Stimulated activated memory B cell treated with anti-CD40 and anti-IgM and Interleukin-4, amounts not matched to agents 10 μg/mL and 1 μg/mL and 100 μg/mL, for 72 hours (primary cell): ENCODE data around the gene ADAM30.
A peak's percentile ranks its signal among the peaks of the same experiment; 100 is the strongest.
"Not testable (repeated sequence)": the region's sequence is repeated elsewhere in the genome, so short reads cannot be mapped to it uniquely, and the experiment has no call there.

Experiments
- ATAC-seq: fragments of 150-1000 bp; cut with Tn5 transposase; 2 replicates; pipeline ENCODE4 v1.10.0; 2021
- H3K27ac Mint-ChIP-seq: one replicate; pipeline ENCODE4 v1.8.0; 2022; ENCODE audit warnings: mild to moderate bottlenecking, mixed read lengths
- H3K27me3 Mint-ChIP-seq: one replicate; pipeline ENCODE4 v1.8.0; 2022; ENCODE audit warnings: mixed read lengths
- H3K36me3 Mint-ChIP-seq: one replicate; pipeline ENCODE4 v1.8.0; 2022; ENCODE audit warnings: mixed read lengths
- H3K4me1 Mint-ChIP-seq: one replicate; pipeline ENCODE4 v1.8.0; 2022; ENCODE audit warnings: mixed read lengths
- H3K4me3 Mint-ChIP-seq: one replicate; pipeline ENCODE4 v1.8.0; 2022; ENCODE audit warnings: mild to moderate bottlenecking, moderate library complexity, mixed read lengths
- H3K9me3 Mint-ChIP-seq: one replicate; pipeline ENCODE4 v1.8.0; 2022; ENCODE audit warnings: mixed read lengths

Gene ADAM30

GRCh38 chr1:119871881-119872280 is 24.4 kb downstream of the ADAM30 start:
- no peak overlapping the region for H3K27ac Mint-ChIP-seq
- H3K36me3 Mint-ChIP-seq = no peaks in the 10 kb centered on the region
- H3K4me1 Mint-ChIP-seq = peaks cover 7% of the 10 kb centered on the region
- H3K4me3 Mint-ChIP-seq = no peak overlapping the region
- peaks cover 17% of the 10 kb centered on the region for H3K27me3 Mint-ChIP-seq
- no peak for ATAC-seq
- H3K9me3 Mint-ChIP-seq = no peaks in the 10 kb centered on the region

DNA sequence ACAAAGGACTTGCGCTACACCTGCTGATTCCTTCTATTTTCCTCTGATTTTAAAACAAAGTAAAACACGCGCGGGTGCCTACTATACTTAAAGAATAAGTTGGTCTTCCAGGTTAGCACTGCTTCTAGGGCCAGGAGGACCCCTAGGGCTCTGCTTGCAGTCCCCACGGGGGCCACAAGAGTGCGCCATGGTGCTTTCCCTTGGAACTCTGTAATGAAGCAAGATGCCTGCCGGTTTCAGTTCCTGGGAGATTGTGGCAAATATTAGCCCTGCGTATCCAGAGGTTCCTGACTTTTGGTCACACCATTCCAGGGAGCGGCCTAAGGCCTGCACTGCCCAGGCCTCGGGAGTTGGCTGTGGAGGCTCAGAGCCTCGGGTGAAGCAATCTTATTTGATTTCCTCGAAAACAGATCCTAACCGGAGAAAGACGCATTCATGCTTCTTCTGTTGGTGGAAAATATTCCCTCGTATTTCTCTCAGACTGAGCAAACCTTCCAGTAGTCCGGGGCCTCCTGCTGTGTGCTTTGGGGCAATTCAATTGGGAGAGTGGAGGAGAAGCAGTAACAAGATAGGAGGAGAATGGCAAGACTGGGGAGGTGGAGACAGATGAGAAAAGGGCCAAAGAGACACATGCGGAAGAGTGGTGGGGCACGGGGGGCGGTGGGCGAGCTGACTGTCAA is 25.3 kb downstream of the ADAM30 start:
- peaks cover 17% of the 10 kb centered on the region for H3K27me3 Mint-ChIP-seq
- H3K4me3 Mint-ChIP-seq = no peak overlapping the region
- no peak overlapping the region for H3K27ac Mint-ChIP-seq
- no peaks in the 10 kb centered on the region for H3K36me3 Mint-ChIP-seq
- no peaks in the 10 kb centered on the region for H3K9me3 Mint-ChIP-seq
- H3K4me1 Mint-ChIP-seq = peaks cover 7% of the 10 kb centered on the region
- ATAC-seq = peak; percentile 58

GRCh38 chr1:119869995-119870394 is 26.3 kb downstream of the ADAM30 start:
- peaks cover 7% of the 10 kb centered on the region for H3K4me1 Mint-ChIP-seq
- no peak overlapping the region for H3K4me3 Mint-ChIP-seq

GRCh38 chr1:119868176-119868575 is 28.1 kb downstream of the ADAM30 start:
- Mint-ChIP-seq H3K4me3 (no peak overlapping the region), H3K36me3 (no peaks in the 10 kb centered on the region), H3K9me3 (no peaks in the 10 kb centered on the region), H3K27ac (no peak overlapping the region), H3K4me1 (peaks cover 7% of the 10 kb centered on the region), H3K27me3 (peaks cover 19% of the 10 kb centered on the region)
- ATAC-seq = no peak

More at GRCh38 chr1:119869995-119870394, 26.3 kb downstream of the ADAM30 start:
- no peak for ATAC-seq
- Mint-ChIP-seq H3K27me3 (peaks cover 17% of the 10 kb centered on the region), H3K36me3 (no peaks in the 10 kb centered on the region), H3K27ac (no peak overlapping the region), H3K9me3 (no peaks in the 10 kb centered on the region)

DNA sequence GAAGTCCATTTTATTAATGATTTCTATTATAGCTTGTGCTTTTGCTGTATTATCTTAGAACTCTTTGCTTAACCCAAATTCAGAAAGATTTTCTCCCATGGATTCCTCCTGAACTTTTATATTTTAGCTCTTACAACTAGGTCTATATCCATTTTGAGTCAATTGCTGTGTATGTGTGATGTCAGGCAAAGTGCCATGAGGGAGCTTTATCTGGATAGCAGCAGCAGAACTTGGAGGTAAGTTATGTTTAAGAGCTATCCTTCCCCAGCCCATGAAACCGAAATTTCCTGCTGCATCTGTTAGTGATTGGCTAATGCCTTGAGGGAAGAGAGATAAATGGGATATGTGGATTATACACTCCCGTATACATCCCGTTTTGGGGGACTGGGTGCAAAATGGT is 29.9 kb downstream of the ADAM30 start:
- no peaks in the 10 kb centered on the region for H3K36me3 Mint-ChIP-seq
- peaks cover 22% of the 10 kb centered on the region for H3K27me3 Mint-ChIP-seq

DNA sequence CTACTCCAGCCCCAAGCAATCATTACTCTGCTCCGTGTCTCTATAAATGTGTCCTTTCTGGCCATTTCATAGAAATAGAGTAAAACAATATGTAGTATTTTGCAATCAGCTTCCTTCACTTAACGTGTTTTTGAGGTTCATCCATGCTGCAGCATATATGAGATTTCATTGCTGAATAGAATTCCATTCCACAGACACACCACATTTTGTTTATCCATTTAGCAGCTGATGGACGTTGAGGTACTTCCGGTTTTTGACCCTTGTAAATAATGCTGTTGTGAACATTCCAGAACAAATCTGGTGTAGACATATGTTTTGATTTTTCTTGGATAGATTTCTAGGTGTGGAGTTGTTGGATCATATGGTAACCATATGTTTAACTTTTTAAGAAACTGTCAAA is 30.7 kb downstream of the ADAM30 start:
- no peak for ATAC-seq
- no peak overlapping the region for H3K4me3 Mint-ChIP-seq
- no peaks in the 10 kb centered on the region for H3K9me3 Mint-ChIP-seq
- peaks cover 17% of the 10 kb centered on the region for H3K27me3 Mint-ChIP-seq
- H3K4me1 Mint-ChIP-seq = no peaks in the 10 kb centered on the region
- H3K36me3 Mint-ChIP-seq = no peaks in the 10 kb centered on the region
- no peak overlapping the region for H3K27ac Mint-ChIP-seq

More for the DNA sequence above, 29.9 kb downstream of the ADAM30 start:
- no peaks in the 10 kb centered on the region for H3K9me3 Mint-ChIP-seq
- H3K4me1 Mint-ChIP-seq = peaks cover 7% of the 10 kb centered on the region
- ATAC-seq = no peak
- no peak overlapping the region for H3K4me3 Mint-ChIP-seq
- H3K27ac Mint-ChIP-seq = no peak overlapping the region

- no peaks in the 10 kb centered on the region for H3K36me3 Mint-ChIP-seq
- H3K9me3 Mint-ChIP-seq = no peaks in the 10 kb centered on the region
- H3K4me3 Mint-ChIP-seq = no peak overlapping the region
- no peaks in the 10 kb centered on the region for H3K4me1 Mint-ChIP-seq
- no peak overlapping the region for H3K27ac Mint-ChIP-seq
- H3K27me3 Mint-ChIP-seq = peaks cover 38% of the 10 kb centered on the region
- no peak for ATAC-seq
Measured at GRCh38 chr1:119862276-119862675, 34.0 kb downstream of the ADAM30 start.

DNA sequence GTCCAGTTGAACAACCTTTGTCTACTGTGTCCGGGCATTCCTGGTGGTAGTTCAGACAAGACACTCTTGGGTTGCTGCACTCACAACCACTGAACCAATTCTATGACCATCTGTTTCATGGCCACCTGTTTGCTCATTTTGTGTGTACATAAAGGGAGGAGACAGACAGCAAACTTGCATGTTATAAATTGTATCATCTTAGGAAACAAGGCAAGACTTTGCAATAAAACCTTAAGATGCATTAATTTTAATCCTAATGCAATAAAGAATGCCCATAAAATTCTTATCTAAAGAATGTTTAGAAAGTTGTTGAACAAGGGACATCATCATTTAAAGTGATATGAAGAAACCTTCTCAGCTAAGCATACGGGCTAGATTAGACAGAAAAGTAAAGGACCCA is 34.8 kb downstream of the ADAM30 start:
- H3K4me3 Mint-ChIP-seq = no peak overlapping the region
- no peak for ATAC-seq
- no peaks in the 10 kb centered on the region for H3K9me3 Mint-ChIP-seq
- H3K4me1 Mint-ChIP-seq = no peaks in the 10 kb centered on the region
- no peak overlapping the region for H3K27ac Mint-ChIP-seq
- H3K27me3 Mint-ChIP-seq = peaks cover 38% of the 10 kb centered on the region
- no peaks in the 10 kb centered on the region for H3K36me3 Mint-ChIP-seq

DNA sequence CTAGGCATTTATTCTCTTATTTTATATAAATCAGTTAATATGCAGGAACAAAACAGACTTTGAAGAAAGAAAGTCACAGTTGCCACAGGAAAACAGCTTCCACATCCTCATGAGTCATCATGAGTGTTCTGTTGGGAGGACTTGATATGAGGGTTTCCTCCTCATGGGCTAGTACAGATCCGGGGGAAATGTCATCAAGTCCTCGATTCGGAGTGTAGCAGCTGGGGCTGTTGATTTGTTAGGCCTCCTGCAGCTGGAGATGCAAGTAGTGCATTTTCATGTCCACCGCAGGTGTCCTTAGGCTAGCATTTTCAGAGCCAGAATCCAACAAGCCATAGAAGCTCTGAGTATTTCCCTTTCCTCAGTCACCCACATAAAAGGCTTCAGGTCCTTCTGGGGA is 36.7 kb downstream of the ADAM30 start:
- ATAC-seq = no peak
- Mint-ChIP-seq H3K9me3 (no peaks in the 10 kb centered on the region), H3K27ac (no peak overlapping the region), H3K36me3 (no peaks in the 10 kb centered on the region), H3K4me1 (no peaks in the 10 kb centered on the region), H3K27me3 (peaks cover 38% of the 10 kb centered on the region), H3K4me3 (no peak overlapping the region)

DNA sequence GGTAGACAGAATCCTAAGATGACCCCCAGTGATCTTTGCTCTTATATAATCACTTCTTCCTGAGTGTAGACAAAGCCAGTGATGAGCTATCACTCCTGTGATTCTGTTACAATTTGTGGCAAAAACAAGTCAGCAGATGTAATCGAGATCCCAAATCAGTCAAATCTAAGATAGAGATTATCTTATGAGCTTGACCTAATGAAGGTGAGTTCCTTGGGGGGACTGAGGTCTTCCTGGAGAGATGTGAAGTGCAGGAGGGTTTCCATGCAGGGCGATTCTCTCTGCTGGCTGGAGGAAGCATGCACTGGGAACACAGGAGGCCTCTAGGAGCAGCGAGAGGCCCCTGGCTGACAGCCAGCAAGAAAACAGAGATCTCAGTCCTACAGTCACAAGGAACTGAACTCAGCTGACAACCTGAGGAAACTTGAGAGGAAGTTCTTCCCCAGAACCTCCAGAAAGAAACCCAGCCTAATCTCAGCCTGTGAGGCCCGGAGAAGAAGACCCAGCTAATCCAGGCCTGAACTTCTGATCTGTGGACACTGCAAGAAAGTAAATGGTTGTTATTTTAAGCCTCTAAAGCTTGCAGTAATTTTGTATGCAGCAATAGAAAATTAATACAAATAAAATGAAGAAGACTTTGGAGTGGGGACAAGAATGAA is 37.6 kb downstream of the ADAM30 start:
- peaks cover 38% of the 10 kb centered on the region for H3K27me3 Mint-ChIP-seq
- H3K27ac Mint-ChIP-seq, H3K4me1 Mint-ChIP-seq, H3K4me3 Mint-ChIP-seq, ATAC-seq, H3K9me3 Mint-ChIP-seq, H3K36me3 Mint-ChIP-seq: not testable (repeated sequence)

DNA sequence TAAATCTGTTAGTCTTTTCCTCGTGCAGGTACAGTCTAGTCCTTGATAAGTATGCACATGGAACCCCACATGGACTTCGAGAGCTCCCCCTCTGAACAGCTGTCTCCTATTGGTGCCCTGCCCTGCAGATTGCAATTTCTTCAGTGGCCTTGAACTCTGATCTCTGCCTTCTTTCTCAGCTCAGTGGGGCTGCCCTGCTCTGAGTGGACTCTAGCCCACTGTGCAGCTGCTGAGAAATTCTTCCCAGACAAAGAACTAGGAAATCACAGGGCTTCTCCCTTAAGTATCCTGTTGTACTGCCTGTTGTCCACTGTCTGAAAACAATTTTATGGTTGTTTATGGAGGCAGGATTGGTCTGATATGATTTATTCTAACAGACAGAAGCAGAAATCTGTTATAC is 38.2 kb downstream of the ADAM30 start:
- Mint-ChIP-seq H3K27me3 (peaks cover 36% of the 10 kb centered on the region), H3K36me3 (no peaks in the 10 kb centered on the region), H3K9me3 (no peaks in the 10 kb centered on the region)

GRCh38 chr1:119853155-119853554 is 43.2 kb downstream of the ADAM30 start:
- Mint-ChIP-seq H3K27me3 (peaks cover 3% of the 10 kb centered on the region), H3K36me3 (no peaks in the 10 kb centered on the region), H3K9me3 (no peaks in the 10 kb centered on the region), H3K4me3 (no peak overlapping the region), H3K4me1 (no peaks in the 10 kb centered on the region), H3K27ac (no peak overlapping the region)
- ATAC-seq = no peak

More for the DNA sequence above, 38.2 kb downstream of the ADAM30 start:
- no peak for ATAC-seq
- H3K27ac Mint-ChIP-seq = no peak overlapping the region
- H3K4me3 Mint-ChIP-seq = no peak overlapping the region
- no peaks in the 10 kb centered on the region for H3K4me1 Mint-ChIP-seq

DNA sequence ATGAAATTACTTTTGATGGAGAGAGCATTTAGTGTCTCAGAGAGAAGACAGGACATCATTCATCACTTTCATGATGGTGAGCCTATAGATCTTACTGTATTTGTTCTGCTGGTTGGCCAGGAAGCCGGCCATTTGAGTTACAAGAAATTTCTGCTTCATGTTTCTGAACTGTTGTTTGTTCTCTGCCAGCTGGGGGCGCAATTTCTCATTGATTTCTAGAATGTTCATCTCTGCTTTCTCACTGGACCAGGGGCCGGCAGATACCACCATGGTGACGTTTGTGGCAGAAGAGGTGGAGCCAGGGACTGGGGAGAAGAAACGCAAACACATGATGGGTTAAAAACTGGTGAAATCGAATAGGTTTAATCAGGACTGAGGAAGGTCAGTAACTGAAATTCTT is 52.1 kb downstream of the ADAM30 start:
- H3K36me3 Mint-ChIP-seq, H3K27me3 Mint-ChIP-seq, ATAC-seq, H3K9me3 Mint-ChIP-seq, H3K4me1 Mint-ChIP-seq, H3K4me3 Mint-ChIP-seq, H3K27ac Mint-ChIP-seq: not testable (repeated sequence)
